LNCaP clone FGC (cell line): ENCODE measurements around the gene SWT1.
"Not testable (repeated sequence)": the region's sequence is repeated elsewhere in the genome, so short reads cannot be mapped to it uniquely, and the experiment has no call there.

Source experiments
- DNase-seq: peaks from one replicate; pipeline ENCODE4 v3.0.0-alpha.2; 2011; ENCODE audit warnings: low read depth
- H3K4me3 ChIP-seq: 2 replicates; pipeline ENCODE4 v1.5.1; 2011; ENCODE audit warnings: mild to moderate bottlenecking, low read depth, low read length, control low read depth
- TF ChIP-seq, protein P1 (sequence below): IDR thresholded peaks from 2 replicates; pipeline ENCODE4 v1.5.1; 2012; ENCODE audit warnings: mild to moderate bottlenecking; ENCODE audit not compliant: control insufficient read depth, insufficient read depth; ENCODE audit errors: extremely low read depth

SWT1 gene

DNA sequence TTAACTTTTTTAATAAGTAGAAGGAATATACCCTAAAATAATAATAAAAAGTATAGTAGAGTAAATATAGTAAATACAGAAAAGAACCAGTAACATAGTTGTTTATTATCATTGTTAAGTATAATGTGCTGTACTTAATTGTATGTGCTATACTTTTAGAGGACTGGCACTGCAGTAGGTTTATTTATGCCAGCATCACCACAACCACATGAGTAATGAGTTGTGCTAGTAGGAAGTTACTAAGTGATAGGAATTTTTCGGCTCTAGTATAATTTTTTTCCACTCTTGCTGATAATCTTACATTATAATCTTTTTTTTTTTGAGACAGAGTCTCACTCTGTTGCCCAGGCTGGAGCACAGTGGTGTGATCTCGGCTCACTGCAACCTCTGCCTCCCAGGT is 88.5 kb downstream of the SWT1 start:
- no peak overlapping the region for H3K4me3 ChIP-seq
- no peak for DNase-seq
- TF ChIP-seq, protein P1, sequence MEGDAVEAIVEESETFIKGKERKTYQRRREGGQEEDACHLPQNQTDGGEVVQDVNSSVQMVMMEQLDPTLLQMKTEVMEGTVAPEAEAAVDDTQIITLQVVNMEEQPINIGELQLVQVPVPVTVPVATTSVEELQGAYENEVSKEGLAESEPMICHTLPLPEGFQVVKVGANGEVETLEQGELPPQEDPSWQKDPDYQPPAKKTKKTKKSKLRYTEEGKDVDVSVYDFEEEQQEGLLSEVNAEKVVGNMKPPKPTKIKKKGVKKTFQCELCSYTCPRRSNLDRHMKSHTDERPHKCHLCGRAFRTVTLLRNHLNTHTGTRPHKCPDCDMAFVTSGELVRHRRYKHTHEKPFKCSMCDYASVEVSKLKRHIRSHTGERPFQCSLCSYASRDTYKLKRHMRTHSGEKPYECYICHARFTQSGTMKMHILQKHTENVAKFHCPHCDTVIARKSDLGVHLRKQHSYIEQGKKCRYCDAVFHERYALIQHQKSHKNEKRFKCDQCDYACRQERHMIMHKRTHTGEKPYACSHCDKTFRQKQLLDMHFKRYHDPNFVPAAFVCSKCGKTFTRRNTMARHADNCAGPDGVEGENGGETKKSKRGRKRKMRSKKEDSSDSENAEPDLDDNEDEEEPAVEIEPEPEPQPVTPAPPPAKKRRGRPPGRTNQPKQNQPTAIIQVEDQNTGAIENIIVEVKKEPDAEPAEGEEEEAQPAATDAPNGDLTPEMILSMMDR = no peak

DNA sequence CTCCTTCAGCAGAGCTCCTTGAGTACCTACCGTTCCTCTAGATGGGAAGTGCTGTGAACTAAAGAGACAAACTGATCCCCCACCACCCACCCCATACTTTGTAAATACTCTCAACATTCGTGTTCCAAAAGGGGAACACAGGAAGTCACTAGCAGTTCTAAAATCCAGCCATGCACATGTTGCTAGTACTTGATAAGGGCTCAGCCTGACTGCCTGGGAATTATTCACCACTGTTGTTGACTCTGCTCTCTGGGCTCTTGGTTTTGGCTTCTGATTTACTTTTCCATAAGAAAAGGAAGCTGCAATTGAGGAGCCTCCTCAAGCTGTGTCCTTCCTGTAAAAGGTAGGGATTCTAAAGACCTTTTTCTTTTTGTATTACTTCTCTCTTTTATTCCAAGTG is 92.6 kb downstream of the SWT1 start:
- TF ChIP-seq, protein P1 = no peak
- no peak for DNase-seq

DNA sequence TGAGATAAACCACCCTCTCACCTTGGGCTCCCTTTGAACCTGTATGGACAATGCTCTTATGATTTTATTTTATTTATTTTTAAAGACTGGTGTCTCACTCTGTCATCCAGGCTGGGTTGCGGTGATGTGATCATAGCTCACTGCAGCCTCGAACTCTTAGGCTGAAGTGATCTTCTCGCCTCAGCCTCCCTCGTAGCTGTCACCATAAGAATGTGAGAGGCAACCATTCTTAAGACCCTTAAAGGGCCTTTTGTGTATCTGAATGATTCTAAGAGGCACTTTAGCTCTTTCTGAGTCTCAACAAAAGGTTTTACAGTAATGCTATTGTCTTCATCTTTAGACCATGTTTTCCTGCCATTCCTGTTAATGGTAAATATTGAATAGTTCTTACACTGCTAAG is 93.1 kb downstream of the SWT1 start:
- H3K4me3 ChIP-seq = no peak overlapping the region
- TF ChIP-seq, protein P1 = no peak
- no peak for DNase-seq

More for the DNA sequence above, 92.6 kb downstream of the SWT1 start:
- H3K4me3 ChIP-seq = no peak overlapping the region

DNA sequence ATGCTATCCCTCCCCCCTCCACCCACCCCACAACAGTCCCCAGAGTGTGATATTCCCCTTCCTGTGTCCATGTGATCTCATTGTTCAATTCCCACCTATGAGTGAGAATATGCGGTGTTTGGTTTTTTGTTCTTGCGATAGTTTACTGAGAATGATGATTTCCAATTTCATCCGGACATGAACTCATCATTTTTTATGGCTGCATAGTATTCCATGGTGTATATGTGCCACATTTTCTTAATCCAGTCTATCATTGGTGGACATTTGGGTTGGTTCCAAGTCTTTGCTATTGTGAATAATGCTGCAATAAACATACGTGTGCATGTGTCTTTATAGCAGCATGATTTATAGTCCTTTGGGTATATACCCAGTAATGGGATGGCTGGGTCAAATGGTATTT is 95.0 kb downstream of the SWT1 start:
- not testable (repeated sequence) for DNase-seq, H3K4me3 ChIP-seq

DNA sequence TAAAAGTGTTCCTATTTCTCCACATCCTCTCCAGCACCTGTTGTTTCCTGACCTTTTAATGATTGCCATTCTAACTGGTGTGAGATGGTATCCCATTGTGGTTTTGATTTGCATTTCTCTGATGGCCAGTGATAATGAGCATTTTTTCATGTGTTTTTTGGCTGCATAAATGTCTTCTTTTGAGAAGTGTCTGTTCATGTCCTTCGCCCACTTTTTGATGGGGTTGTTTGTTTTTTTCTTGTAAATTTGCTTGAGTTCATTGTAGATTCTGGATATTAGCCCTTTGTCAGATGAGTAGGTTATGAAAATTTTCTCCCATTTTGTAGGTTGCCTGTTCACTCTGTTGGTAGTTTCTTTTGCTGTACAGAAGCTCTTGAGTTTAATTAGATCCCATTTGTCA is 95.4 kb downstream of the SWT1 start:
- DNase-seq, H3K4me3 ChIP-seq: not testable (repeated sequence)

DNA sequence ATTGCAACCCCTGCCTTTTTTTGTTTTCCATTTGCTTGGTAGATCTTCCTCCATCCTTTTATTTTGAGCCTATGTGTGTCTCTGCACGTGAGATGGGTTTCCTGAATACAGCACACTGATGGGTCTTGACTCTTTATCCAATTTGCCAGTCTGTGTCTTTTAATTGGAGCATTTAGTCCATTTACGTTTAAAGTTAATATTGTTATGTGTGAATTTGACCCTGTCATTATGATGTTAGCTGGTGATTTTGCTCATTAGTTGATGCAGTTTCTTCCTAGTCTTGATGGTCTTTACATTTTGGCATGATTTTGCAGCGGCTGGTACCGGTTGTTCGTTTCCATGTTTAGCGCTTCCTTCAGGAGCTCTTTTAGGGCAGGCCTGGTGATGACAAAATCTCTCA is 98.6 kb downstream of the SWT1 start:
- DNase-seq = not testable (repeated sequence)

DNA sequence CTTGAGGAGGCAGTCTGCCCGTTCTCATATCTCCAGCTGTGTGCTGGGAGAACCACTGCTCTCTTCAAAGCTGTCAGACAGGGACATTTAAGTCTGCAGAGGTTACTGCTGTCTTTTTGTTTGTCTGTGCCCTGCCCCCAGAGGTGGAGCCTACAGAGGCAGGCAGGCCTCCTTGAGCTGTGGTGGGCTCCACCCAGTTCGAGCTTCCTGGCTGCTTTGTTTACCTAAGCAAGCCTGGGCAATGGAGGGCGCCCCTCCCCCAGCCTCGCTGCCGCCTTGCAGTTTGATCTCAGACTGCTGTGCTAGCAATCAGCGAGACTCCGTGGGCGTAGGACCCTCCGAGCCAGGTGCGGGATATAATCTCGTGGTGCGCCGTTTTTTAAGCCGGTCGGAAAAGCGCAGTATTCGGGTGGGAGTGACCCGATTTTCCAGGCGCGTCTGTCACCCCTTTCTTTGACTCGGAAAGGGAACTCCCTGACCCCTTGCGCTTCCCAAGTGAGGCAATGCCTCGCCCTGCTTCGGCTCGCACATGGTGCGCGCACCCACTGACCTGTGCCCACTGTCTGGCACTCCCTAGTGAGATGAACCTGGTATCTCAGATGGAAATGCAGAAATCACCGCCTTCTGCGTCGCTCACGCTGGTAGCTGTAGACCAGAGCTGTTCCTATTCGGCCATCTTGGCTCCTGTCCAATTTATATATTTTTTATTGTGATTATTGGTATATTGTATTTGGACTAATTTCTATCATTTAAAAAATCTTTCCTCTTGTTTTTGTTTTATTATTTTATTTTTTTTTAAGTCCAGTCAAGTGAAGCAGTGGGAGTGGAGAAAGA is 100.4 kb downstream of the SWT1 start:
- DNase-seq, H3K4me3 ChIP-seq: not testable (repeated sequence)

More for the DNA sequence above, 98.6 kb downstream of the SWT1 start:
- H3K4me3 ChIP-seq = not testable (repeated sequence)

DNA sequence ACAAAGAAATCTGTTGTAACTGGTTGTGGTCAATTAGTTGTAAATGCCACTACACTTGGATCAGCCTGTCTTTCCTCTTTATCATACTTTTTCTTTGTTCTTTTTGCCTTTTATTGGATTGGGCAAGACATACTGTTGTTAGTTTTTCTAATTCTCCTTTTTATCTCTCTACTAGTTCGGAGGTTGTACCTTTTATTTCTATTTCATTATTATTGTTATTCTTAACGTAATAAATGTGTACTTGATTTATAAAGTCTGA is 100.9 kb downstream of the SWT1 start:
- DNase-seq = no peak
- no peak overlapping the region for H3K4me3 ChIP-seq
- TF ChIP-seq, protein P1 = no peak

DNA sequence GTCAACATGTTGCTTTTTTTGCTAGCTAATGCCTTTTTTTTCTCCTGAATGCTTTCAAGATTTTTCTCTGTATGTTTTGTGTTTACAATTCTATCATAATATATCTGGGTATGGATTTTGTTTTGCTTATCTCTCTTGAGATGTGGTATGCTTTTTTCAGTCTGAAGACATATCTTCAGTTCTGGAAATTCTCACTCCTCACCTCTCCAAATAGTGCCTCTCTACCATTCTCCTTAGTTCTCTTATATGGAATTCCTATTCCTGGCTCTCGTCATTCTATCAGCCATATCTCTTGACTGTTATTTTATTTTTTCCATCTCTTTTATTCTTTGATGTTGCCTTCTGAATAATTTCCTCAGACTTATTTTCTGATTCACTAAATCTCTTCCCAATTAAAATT is 101.7 kb downstream of the SWT1 start:
- H3K4me3 ChIP-seq = no peak overlapping the region
- DNase-seq = no peak
- TF ChIP-seq, protein P1 = no peak
